NCI-H2081 treated with DMSO at 0.1 percent for 48 hours (cell line): ENCODE data around the gene CHEK2.
"Not testable (repeated sequence)": the region's sequence is repeated elsewhere in the genome, so short reads cannot be mapped to it uniquely, and the experiment has no call there.

Source experiments
- DNase-seq: peaks from one replicate; lab custom pipeline; 2025; lab: John Stamatoyannopoulos, UW

Gene CHEK2

DNA sequence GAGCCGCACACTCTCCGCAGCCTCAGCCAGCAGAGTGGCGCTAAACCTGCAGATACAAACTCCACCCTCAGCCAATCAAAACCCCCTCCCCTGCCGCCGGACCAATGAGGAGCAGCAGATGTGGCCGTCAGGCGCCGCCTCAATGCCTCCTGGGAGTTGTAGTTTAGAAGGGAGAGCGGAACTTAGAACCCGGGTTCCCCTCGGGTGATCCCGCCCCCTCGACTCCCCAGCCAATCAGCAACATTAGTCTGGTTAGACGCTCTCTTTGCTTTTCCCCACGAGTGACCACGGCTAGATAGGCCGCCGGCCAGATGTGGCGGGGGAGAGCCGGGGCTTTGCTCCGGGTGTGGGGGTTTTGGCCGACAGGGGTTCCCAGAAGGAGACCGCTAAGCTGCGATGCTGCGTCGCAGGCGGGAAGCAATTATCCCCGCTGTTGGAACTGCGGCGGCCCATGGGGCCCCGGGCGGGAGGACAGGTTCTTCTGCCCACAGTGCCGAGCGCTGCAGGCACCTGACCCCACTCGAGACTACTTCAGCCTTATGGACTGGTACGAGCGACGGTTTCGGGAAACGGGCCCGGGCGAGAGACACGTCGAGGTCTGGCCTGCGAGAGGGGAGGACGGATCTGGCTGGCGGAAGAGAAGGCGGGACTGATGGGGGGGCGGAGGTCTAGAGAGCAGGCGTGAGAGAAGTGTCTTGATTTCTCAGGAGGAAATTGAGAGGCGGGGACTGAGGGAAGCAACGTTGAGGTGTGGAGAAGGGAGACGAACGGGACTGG lies at the start of gene CHEK2, which contains the start of gene HSCB:
Gene CHEK2, minus strand, starts transcription at position 36 of the 777 bp plus-strand sequence. CDS start 7,099 bp downstream, outside the sequence.
Gene HSCB, plus strand, starts transcription at position 255 of the 777 bp plus-strand sequence. Its CDS starts 57 bp downstream, at position 312.
- DNase-seq = peak; percentile 84

DNA sequence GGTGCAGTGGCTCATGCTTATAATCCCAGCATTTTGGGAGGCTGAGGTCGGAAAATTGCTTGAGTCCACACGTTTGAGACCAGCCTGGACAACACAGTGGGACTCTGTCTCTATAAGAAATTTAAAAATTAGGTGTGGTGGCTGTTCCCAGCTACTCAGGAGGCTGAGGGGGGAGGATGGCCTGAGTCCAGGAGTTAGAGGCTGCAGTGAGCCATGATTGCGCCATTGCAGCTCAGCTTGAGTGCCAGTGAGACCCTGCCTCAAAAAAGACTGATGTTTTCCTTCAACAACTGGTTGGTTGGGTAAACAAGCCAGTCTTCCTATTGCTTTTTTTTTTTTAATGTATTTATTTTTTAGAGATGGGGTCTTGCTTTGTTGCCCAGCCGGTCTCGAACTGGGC lies 49.5 kb upstream of the CHEK2 start:
- no peak for DNase-seq

DNA sequence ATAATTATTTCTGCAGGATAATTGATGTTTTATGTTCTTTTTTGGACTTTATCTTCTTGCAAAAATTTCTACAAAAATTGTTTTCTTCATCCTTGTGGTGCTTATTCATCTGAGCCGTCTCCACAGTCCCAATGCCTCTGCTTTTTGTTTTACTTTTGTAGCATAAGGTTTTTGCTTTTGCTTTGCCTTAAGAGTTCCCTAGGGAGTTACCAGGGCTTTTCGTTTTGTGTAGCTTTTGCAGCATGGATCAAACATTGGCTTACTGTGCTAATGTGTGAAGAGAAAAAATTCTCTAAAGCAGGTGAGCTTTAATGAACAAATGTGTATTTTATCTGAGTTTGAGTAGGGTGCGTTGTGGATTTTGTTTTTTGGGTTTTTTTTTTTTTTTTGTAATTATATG lies 47.0 kb upstream of the CHEK2 start:
- DNase-seq = no peak

DNA sequence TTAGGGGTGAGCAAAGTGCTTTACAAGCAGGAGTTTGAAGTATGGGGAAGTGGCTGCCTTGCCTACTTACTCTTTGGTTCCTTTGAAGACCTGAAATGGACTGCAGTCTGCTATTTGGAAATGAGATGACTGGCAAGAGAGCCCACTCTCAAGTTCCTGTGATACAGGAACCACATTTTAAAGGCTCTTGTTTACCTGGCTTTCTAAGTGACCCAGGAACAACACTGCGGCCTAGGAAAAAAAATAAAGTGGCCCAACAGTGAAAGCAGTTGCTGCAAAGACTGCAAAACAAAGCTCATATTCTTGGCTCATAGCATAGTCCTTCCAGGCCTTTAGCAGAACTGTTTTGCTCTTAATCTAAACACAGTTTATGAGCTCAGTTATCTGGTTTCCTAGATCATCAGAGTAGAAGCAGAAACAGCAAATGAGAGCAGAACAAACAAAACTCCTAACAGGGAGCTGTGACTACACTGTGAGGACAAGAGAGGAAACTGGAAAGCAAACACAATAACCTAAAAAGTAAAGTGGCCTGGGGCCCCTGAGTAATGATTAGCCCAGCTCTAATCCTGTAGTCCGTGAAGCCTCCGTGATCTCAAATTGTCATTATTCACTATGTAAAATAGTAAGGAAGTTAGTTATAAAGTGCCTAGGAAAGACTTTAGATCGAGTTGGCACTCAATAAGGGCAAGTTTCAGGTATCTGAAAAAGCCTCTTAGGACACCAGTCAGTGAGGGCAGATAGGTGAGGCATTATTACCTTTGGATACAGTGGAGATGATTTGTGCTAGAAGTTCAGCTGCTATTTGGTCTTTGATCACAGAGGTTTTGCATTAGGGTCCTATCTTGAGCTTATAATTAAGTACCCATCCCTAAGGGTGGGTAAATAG lies 42.4 kb upstream of the CHEK2 start:
- no peak for DNase-seq

DNA sequence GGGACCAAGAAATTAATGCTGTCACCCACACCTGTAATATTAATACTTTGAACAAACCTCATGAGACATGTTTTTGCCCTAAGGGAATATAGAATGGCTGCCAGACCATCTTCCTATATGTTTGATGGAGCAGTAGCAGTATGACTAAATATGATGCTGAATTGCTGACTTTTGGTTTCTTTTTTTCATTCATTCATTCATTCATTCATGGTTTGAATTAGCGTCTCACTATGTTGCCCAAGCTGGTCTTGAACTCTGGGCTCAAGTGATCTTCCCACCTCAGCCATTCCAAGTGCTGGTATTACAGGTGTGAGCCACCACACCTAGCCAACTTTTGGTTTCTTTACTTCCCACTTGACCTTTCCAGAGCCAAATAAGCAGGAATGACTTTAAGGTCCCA lies 38.7 kb upstream of the CHEK2 start:
- no peak for DNase-seq

DNA sequence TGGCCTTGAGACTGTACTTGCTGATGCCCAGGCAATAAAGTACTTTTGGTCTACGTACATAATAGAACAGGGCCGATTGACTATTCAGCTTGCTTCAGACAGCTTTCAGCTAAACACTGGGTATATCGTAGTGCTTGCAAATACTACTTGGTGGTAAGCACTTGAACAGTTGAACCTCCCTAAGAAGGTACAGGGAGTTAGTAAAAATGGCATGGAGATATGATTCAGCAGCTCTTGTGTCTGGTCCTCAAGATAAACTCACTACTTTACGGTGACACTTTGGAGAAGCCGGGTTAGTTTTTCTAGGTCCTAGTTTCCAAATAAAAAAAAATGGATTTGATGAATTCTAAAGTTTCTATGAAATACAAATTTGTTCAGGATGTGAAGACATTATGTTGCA lies 38.2 kb upstream of the CHEK2 start:
- no peak for DNase-seq

DNA sequence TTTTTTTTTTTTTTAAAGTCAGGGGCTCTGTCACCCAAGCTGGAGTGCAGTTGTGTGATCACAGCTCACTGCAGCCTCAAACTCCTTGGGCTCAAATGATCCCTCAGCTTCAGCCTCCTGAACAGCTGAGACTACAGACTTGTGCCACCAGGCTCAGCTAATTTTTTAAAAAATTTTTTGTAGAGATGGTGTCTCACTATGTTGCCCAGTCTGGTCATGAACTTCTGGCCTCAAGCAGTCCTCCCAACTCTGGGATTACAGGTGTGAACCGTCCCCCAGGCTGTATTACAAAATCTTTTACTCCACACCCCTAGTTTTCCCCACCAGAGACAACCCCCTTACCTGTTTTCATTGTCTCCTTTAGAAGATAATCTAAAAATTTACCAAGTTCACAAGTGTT lies 32.8 kb upstream of the CHEK2 start:
- no peak for DNase-seq

DNA sequence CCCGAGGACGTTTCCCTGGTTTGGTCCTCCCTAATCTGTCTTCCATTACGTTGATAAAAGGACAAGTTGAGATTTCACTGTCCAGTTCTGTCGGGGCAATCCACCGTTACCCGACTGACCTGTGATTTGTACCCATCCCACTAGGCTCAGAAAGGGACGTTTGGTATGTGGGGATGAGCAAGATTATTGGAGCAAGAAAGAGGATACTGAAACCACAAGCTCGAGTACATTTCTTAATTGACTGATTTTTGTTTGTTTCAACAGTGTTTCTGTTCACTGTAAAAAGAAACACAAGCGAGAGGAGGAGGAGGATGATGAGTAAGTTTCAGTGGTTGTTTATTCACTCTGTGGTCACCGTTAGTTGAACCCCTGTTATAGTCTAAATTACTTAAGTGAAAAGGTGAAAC lies 31.8 kb upstream of the CHEK2 start:
- no peak for DNase-seq

DNA sequence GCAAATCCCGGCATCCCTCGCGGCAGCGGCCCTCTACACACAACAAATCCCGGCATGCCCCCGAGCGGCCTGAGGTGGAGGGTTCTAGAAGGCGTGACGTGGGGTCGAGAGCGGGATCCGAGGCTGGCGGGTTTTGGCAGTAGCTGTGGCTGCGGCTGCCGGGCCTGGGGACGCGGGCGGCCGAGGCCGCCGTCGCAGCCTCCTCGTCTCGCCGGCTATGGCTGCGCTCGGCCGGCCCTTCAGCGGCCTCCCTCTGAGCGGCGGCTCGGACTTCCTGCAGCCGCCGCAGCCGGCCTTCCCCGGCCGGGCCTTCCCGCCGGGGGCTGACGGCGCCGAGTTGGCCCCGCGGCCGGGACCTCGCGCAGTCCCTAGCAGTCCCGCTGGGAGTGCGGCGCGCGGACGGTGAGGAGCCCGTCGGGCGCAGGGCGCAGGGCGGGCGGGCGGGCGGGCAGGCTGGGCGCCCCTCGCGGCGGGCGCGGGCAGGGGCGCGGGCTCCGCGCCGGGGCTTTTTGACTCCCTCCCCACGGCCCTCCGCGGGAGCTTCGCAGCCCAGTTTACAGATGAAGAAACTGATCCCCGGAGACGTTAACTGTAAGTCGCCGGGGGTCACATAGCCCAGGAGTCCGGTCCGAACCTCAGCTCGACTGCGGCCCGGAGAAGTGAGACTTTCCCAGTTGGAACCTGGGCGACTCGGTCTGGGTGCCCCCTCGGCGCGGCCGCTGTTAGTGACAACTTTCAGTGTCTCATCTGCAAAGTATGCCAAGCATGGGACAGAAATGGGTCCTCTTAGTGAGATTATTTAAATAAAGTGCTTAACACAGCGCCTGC lies 31.2 kb upstream of the CHEK2 start, which contains the start of gene CCDC117:
Gene CCDC117, plus strand, starts transcription at position 63 of the 828 bp plus-strand sequence. Its CDS starts 155 bp downstream, at position 218.
- peak; percentile 47 for DNase-seq

DNA sequence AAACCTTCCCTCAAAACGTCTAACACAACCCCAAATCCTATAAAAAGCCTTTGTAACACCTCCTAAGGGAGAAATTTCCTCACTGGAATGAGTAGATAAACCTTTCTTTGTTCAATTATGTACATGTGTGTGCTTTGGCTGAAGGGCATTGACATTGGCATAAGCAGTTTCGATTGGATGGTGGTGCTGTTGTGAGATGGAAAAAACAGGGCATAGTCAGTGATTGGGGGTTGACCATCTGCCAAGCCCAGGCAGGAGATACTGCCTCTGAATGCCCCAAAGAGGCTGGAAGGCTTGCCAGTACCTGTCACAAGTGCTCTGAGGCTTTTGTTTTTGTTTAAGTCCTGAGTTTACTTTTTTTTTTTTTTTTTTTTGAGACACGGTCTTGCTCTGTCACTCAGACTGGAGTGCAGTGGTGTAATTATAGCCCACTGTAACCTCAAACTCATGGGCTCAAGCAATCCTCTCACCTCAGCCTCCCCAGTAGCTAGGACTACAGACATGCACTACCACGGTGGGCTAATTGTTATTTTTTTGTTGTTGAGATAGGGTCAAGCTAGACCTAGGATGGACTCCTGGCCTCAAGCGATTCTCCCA lies 29.7 kb upstream of the CHEK2 start:
- no peak for DNase-seq

DNA sequence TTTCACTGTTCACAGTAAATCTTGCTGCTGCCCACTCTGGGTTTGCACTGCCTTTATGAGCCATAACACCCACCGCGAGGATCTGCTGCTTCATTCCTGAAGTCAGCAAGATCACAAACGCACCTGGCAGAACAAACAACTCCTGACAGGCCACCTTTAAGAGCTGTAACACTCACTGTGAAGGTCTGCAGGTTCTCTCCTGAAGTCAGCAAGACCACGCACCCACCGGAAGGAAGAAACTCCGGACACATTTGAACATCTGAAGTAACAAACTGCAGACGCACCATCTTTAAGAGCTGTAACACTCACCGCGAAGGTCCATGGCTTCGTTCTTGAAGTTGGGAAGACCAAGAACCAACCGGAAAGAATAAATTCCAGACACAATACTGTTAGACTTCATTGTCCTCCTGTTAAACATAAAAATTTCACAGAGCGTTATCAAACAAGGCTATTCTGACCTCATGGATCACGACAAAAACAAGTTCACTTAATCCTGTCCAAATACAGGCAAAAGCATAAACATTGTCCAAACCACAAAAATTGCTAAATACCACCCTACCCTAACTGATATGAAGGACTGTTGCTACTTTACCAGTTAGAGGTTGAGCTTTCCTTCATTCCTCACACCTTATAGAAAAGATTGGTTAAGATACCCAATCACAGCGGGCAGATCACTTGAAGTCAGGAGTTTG lies 27.9 kb upstream of the CHEK2 start:
- DNase-seq = no peak

DNA sequence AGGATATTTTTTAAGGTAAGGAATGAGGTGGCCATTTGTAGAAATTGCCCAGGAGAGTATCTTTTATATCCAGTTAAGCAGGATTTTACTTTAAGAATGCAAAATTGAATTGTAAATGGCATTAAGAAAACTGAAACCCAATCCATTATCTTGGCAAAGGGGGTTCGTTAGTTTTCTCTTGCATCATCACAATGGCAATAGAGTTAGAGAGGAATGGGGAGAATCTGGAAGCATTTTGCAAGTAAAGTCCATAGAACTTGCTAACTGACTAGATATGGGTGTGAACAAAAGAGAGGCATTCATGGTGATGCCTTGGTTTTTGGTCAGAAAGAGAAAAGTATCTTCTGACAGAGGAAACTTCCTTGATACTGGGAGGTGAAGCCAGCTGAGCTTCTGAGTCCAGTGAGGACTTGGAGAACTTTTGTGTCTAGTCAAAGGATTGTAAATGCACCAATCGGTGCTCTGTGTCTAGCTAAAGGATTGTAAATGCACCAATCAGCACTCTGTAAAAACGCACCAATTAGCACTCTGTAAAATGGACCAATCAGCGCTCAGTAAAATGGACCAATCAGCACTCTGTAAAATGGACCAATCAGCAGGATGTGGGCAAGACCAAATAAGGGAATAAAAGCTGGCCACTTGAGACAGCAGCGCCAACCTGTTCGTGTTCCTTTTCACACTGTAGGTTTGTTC lies 27.2 kb upstream of the CHEK2 start:
- no peak for DNase-seq

DNA sequence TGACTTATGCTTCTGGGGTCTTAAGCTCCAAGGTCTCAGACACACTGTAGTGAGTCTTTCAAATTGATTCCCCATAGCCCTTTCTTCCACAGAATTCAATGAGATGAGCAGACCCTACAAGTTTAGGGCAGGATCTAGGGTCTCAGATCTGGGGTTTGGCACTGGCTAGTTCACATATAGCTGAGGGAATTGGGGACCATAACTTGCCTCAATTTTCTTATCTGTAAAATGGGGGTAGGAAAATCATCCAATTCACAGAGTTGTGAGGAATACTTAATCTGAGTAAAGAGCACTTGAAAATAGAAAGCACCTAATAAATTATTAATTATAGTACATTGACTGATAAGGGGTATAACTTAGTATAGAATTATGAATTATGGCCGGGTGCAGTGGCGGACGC lies 25.0 kb upstream of the CHEK2 start:
- no peak for DNase-seq

DNA sequence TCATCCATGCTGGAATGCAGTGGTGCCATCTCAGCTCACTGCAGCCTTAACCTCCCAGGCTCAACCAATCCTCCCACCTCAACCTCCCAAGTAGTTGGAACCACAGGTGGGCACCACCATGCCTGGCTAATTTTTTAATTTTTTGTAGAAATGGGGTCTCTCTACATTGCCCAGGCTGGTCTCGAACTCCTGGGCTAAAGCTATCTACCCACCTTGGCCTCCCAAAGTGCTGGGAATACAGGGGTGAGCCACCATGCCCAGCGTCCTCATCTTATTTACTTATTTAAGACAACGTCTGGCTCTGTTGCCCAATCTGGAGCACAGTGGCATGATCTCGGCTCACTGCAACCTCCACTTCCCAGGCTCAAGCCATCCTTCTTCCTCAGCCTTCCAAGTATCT lies 20.4 kb upstream of the CHEK2 start:
- not testable (repeated sequence) for DNase-seq

DNA sequence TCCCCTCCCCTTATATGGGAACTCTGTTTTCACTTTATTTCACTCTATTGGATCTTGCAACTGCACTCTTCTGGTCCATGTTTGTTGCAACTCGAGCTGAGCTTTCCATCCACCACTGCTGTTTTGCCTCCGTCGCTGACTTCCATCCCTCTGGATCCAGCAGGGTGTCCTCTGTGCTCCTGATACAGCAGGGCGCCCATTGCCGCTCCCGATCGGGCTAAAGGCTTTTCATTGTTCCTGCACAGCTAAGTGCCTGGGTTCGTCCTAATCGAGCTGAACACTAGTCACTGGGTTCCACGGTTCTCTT lies 19.8 kb upstream of the CHEK2 start:
- no peak for DNase-seq

DNA sequence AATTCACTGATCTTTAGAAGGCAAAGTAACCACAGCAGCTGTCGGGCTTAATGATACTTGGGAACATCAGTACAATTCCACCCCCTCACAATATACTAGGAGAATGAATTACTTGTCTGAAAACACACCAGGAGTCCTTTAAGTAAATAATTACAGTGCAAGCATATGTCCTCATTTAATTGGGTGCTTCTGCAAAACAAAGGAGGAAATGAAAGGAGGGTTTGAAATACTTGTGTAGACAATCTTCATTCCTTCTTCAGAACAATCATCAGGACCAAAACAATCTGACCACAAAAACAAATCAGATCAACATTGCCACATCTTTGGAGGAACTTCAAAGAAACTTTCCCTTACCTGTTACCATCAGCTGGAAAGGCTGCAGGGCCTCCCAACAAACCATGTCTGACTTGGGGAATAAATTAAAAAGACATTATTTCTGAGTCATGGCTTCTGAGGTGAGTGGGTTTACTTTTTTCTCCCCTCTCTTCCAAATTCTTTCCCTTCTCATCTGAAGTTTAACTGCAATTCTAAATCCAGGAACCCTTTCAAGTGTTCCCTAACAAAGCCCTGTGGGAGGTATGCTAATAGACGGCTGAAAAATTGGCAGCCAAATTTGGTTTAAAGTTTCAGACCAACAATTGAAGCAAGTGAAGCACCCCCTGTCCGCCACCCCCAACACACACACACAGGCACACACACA lies 18.4 kb upstream of the CHEK2 start:
- DNase-seq = no peak

DNA sequence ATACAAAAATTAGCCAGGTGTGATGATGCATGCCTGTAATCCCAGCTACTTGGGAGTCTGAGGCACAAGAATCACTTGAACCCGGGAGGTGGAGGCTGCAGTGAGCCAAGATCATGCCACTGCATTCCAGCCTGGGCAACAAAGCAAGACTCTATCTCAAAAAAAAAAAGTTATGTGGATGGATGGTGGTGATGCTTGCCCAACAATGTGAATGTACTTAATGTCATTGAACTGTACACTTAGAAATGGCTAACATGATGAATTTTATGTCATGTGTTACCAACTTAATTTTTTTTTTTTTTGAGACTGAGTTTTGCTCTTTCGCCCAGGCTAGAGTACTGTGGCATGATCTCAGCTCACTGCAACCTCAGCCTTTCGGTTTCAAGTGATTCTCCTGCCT lies 12.9 kb upstream of the CHEK2 start:
- not testable (repeated sequence) for DNase-seq

DNA sequence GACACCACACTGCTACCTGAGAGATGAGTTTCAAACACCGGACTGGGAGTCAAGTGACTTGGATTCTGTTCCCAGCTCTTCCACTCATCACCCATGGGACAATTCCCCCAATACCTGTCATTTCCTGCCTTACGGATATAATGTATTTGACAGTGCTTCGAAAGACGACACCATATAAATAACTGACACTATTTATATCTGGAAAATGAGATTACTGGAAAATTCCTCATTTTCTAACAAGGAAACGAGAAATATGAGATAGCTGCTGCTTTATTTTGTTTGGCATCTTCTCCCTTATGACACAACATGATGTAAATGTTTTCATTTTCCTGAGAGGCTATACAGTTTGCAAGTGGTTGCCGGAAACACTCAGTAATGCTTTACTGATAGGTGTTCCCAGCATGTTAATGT lies 8.9 kb upstream of the CHEK2 start:
- DNase-seq = no peak

DNA sequence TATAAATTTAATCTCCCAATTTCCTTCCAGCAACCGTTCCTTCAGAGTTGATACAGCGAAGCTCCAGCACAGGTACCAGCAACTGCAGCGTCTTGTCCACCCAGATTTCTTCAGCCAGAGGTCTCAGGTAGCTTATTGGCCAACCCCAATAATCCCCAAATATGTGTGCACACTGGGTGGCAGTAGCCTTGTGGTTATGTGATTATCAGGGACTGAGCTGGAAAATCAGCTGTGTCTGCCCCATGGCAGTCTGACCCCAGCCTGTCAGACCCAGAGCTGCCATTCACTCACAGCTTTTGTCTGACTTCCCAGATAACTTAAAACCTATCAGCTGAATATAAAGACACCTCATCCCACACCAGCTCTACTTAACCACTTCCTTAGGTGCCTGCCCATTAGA lies 2.2 kb upstream of the CHEK2 start:
- no peak for DNase-seq

DNA sequence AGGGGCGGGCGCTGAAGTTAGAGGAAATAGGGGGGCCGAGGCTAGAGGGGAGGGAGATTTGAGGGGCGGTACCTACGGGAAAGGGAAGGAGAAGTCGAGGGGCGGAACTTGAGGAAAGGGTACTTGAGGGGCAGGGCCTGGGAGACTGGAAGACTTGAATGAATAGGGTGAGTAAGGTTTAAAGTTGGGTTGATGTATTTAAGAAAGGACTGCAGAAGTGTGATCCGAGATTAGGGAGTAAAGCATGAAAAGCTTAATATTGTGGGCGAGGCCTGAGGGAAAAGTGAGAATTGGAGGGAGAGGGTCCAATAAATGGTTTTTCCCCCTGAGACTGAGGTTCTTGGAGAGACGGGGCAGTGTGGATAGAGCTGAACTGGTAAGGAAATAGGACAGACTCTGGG lies 942 bp upstream of the CHEK2 start:
- DNase-seq = no peak
